ENCODE measurements around the gene NCOA3.

Gene NCOA3

GRCh38 chr20:47648943-47649342, 147.3 kb downstream of the NCOA3 start:
- DNase-seq = no peak

GRCh38 chr20:47652301-47652700, 150.6 kb downstream of the NCOA3 start:
- DNase-seq = no peak

- DNase-seq = no peak
Observed at GRCh38 chr20:47652794-47653193, 151.1 kb downstream of the NCOA3 start.

DNA sequence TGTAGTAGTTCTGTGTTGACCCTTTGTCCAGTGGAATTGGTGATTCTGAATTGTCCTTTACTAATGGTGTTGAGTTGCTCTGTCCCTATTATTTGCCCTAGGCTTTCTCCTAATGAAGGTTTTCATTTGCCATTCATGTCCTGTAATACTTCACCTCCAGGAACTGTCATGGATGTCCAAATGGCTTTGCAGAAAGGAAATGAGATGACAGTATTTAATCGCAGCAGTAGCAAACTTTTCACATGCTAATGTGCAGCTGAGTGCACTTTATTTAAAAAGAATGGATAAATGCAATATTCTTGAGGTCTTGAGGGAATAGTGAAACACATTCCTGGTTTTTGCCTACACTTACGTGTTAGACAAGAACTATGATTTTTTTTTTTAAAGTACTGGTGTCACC, 152.2 kb downstream of the NCOA3 start:
- no peak for DNase-seq

DNA sequence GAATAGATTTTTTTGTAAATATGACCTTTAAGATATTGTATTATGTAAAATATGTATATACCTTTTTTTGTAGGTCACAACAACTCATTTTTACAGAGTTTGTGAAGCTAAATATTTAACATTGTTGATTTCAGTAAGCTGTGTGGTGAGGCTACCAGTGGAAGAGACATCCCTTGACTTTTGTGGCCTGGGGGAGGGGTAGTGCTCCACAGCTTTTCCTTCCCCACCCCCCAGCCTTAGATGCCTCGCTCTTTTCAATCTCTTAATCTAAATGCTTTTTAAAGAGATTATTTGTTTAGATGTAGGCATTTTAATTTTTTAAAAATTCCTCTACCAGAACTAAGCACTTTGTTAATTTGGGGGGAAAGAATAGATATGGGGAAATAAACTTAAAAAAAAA, 152.7 kb downstream of the NCOA3 start:
- no peak for DNase-seq

GRCh38 chr20:47655635-47656034, 153.9 kb downstream of the NCOA3 start:
- DNase-seq = no peak

DNA sequence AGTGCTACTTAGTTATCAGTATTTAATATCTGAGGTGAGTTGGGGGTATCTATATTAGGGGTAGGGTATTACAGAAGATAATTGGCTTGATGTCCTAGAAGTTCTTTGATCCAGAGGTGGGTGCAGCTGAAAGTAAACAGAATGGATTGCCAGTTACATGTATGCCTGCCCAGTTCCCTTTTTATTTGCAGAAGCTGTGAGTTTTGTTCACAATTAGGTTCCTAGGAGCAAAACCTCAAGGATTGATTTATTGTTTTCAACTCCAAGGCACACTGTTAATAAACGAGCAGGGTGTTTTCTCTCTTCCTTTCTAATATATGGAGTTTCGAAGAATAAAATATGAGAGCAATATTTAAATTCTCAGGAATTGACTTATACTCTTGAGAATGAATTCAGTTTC, 154.6 kb downstream of the NCOA3 start:
- DNase-seq = no peak

- DNase-seq = no peak
Observed at GRCh38 chr20:47659904-47660601, 158.4 kb downstream of the NCOA3 start.

DNA sequence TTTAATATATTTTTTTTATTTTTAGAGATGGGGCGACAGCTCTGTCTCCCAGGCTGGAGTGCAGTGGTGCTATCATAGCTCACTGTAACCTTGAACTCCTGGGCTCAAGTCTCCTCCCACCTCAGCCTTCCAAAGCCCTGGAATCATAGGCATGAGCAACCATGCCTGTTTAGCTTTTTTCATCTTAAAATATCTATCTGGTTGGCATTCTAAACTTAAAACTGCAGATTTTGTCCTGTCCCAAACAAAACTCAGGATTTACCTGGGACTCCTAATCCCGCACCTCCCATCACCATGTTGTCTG, 158.9 kb downstream of the NCOA3 start:
- no peak for DNase-seq

- DNase-seq = no peak
Observed at GRCh38 chr20:47660983-47661700, 159.5 kb downstream of the NCOA3 start.

GRCh38 chr20:47661714-47662113, 160.0 kb downstream of the NCOA3 start:
- DNase-seq = no peak

DNA sequence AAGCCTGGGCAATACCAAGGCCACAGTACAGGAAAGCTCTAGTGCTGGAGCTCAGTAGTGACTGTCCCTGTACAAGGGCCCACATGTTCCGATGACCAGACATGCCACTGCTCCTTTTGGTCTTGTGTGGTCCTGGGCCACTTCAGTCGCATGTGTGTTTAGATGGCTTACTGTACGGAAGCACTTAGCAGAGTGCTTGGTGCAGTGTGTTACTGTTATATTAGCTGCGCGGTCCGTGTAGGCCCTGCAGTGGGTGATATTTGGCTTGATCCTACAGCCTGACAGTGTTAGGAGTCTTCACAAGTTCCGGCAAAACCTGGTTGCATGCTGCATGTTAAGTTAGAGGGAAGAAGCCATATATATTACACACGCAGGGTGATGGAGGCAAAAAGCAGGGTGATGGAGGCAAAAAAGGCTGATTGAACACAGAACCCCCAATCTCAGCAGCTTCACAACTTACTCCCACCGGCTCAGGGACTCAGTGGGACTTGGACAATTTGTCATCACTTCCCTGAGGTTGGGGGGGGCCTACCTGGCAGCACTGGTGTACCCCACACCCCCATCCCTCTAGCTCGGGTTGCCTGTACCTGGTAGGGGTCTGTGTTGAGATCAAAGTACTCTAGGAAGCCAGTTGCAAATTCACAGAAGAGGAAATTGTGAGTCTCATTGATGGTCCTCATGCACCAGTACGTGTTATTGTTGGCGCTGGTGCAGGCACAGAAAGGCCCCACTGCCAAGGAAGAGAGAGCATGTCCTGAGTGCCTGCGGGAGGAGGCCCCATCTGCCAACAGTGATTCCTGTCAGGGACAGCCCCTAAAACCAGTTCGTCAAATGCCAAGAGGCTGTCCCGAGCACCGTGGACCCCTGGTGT, 161.0 kb downstream of the NCOA3 start:
- no peak for DNase-seq

GRCh38 chr20:47663354-47664067, 161.8 kb downstream of the NCOA3 start:
- no peak for DNase-seq

DNA sequence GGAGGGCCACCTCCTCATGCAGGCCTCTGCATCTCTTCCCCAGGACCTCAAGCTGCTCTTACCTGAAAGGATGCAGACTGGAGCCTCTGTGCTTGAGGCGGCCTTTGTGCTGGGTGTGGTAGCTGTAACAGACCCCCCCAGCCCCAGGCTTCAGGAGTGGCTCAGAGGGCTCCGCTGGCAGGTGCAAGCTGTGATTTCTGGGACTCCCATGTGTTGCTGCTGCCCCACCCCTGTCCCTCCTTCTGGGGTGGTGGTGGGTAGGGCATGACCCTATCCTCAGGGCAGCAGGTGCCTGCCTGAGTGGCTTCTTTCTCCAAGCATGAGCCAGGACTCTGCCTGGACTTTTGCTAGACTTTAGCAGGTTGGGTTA, 162.4 kb downstream of the NCOA3 start:
- no peak for DNase-seq

DNA sequence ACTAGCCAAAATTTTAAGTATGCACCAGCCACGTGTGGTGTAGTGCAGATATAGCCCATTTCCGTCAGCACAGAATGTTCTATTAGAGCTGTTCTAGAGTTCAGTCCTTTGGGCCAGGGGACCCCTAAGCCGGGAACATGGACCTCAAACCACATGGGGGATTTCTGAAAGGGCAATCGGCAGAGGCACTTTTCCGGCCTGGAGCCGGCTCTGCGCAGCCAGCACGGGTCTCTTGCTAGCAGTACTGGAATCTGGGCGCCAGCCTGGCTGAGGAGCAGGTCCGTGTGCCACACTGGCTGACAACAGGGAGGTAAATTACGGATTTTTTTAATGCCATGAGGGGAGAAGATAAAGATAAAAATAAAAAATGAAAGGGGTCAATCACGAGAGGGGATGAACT, 163.1 kb downstream of the NCOA3 start:
- DNase-seq = no peak

GRCh38 chr20:47665221-47665991, 163.7 kb downstream of the NCOA3 start:
- DNase-seq = no peak

DNA sequence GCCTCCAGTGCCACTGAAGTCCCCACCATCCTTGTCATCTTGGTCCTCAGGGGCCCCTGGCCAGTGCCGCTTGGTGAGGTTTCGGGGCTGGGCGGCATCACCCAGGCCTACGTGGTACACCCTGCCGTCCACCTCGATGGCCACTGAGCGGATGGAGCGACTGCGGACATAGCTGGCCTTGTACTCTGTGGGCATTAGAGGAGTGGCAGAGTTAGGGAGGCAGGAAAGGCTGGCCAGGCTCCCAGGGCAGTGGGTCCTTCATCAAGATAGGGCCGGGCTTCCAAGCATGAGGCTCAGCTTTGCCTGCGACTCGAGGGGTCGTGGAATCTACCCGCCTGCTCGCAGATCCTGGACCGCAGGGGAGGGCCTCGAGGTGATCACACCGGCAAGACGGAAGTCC, 164.6 kb downstream of the NCOA3 start:
- DNase-seq = no peak

DNA sequence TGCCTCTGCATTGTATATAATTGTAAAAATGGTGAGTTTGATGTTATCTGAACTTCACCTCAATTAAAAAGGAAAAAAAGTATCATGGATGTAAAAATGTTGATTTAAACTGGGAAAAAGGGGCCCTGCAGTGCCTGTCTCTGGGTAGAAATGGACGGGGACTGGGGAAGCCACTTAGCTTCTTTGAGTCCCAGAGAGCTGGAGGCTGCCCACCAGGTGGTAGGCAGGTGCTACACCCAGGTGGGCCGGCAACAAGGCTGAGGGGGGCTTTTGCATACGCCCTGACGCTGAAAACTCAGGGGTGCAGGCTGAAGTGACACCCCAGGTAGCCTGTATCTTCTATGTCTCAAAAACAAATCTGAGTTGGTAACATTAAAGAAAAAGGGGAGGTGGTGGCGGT, 165.4 kb downstream of the NCOA3 start:
- no peak for DNase-seq

DNA sequence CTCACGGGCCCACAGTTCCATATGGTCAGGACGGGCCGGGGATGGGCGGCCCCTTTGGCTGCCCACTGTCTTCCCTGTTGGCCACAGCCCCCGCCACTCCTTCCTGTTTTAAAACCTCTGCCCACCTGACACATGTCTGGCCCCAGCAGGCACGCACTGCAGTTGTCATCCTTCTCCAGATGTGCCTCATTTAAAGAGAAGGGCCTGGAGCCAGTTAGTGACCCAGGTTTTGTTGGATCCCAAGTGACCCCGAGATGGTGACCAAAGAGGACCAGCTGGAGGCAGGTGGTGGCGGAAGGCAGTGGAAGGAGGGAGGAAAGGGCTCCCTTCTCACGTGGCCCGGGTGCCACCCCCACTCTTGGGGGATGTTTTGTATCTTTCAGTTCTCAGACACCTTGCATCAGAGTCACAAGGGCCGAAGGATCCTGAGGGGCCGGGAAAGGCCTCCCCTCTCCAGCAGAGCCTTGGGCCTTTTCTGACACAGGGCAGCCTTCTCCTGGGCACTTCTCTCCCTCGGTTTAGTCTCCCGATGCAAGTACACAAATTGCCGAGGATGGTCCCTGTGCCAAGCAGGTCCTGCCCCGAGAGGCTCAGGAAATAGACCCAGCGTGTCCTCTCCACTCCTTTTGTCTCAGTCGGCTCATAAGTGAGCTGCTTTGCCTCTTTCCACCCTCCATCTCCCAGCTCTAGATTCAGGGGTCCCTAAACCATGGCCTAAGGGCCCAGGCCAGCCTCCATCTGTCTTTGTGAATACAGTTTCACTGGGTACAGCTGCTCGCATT, 166.0 kb downstream of the NCOA3 start:
- no peak for DNase-seq

GRCh38 chr20:47668313-47669151, 166.8 kb downstream of the NCOA3 start:
- DNase-seq = no peak

- DNase-seq = no peak
Observed at GRCh38 chr20:47669152-47669425, 167.4 kb downstream of the NCOA3 start.

All from SIG-M5 (cell line).